Gastroesophageal sphincter (tissue), 3 donors: Measurements from ENCODE around the gene CNNM2.
A peak's percentile ranks its signal among the peaks of the same experiment; 100 is the strongest.

ENCODE experiments used
- POLR2A ChIP-seq, 2 donors: fragments of 450-650 bp; IDR thresholded peaks; one replicate each; pipeline ENCODE4 v1.6.1; 2017; ENCODE audit warnings: antibody characterized with exemption in 2 of 2, mild to moderate bottlenecking in 2 of 2, moderate library complexity in 1 of 2
- POLR2AphosphoS5 ChIP-seq: sonication (generic); formaldehyde crosslinking; IDR thresholded peaks from one replicate; pipeline ENCODE4 v1.6.1; 2017; ENCODE audit warnings: antibody characterized with exemption
- TF ChIP-seq, protein P1 (sequence below), 4 experiments: fragments of 200-600 bp in 2 of 4; fragments of 450-650 bp in 2 of 4; sonication (generic) in 1 of 4; IDR thresholded peaks; one replicate each; pipeline ENCODE4 v1.5.1; 2017 to 2019; ENCODE audit warnings: antibody characterized with exemption in 4 of 4, mild to moderate bottlenecking in 2 of 4, moderate library complexity in 2 of 4

DNA sequence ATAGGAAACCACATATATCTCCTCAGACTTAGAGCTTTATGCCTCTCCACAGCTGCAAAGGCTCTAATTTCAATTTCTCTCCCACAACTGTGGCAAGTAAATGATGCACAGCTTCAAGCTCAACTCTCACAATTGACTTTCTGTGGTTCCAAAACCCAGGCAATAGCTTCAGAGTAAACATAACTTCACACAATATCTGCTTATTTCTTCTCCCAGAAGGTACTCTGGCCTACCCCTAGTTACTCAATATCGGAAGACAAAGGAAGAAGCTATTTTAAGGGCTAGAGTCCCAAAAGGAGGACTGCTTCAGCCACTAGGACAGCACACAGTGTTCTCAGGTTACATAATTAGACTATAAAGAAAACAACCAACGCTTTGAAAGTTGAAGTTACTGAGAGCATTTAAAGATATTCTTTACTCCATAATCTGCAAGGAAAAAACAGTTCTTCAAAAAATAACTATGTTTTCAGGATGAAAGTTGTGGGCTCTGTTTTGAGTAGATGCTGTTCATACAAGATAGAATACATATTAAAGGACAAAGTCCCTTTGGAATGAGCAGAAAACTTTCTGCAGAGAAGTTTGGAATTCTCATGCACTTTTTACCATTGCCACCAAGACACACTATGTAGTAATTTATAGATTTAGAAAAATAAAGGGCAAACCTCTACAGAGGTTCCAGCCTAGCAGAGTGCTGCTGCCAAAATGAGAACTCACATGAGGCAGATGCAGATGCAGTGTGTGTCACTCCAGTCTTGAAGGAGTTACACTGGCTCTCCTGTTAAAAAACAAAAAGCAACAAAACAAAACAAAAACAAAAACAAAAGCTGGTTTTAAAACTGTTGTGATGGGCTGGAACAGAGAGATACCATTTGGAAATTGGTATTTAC, 193.2 kb downstream of the CNNM2 start:
- TF ChIP-seq POLR2AphosphoS5 (peak; percentile 51), POLR2A (IDR thresholded peaks at IDR 0.05) (no peak)
- TF ChIP-seq, protein P1, sequence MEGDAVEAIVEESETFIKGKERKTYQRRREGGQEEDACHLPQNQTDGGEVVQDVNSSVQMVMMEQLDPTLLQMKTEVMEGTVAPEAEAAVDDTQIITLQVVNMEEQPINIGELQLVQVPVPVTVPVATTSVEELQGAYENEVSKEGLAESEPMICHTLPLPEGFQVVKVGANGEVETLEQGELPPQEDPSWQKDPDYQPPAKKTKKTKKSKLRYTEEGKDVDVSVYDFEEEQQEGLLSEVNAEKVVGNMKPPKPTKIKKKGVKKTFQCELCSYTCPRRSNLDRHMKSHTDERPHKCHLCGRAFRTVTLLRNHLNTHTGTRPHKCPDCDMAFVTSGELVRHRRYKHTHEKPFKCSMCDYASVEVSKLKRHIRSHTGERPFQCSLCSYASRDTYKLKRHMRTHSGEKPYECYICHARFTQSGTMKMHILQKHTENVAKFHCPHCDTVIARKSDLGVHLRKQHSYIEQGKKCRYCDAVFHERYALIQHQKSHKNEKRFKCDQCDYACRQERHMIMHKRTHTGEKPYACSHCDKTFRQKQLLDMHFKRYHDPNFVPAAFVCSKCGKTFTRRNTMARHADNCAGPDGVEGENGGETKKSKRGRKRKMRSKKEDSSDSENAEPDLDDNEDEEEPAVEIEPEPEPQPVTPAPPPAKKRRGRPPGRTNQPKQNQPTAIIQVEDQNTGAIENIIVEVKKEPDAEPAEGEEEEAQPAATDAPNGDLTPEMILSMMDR (IDR thresholded peaks at IDR 0.05): peak in 2 of 4 experiments; percentile 33 to 38
